Measurements from ENCODE around the gene NSMF. TPM values are rescaled to one million over a fixed set of nuclear protein-coding genes. Genes with fewer than 3 reads are reported as not detected.

The NSMF gene
- polyA plus RNA-seq, 1 donor, result 33.4 TPM

DNA sequence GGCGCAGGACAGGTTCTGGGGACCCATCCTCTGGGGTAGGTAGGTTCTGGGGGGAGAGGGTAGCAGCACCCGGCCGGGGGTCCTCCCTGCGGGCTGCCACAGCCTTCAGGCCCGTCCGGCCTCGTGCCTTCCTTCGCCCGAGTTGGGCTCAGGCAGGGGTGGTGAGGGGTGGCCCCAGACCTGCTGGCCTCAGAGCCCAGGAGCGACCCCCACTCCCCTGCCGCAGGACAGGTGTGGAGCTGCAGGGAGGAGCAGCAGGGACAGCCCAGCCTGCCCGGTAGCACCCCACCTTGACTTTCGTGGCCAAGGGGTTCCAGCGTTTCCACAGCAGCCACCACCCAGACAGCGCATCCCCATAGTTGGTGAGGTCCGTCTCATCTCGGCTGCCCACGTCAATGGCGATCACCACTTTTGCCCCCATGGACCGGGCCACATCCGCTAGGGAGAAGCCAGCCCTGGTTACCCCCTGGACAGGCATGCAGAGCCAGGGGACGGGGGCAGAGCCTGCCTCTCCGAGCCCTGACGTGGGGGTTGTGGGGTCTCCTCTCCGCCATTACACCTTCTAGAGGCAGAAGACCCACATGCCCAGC is 3.4 kb upstream of the NSMF start:
- no CpG with 5 or more reads among the region's 25 CpGs for WGBS (ENCODE audit: insufficient coverage, low lambda C conversion rate)
- Histone ChIP-seq H3K27me3 (ENCODE audit: control insufficient read depth, insufficient read depth, low read length) (peaks cover 10% of the 10 kb centered on the region), H3K27ac (ENCODE audit: low read length) (no peak overlapping the region), H3K4me1 (ENCODE audit: control insufficient read depth, insufficient read depth, low read length) (peaks cover 17% of the 10 kb centered on the region), H3K4me3 (ENCODE audit: low read length) (no peak overlapping the region), H3K36me3 (ENCODE audit: control insufficient read depth, insufficient read depth, low read length) (no peaks in the 10 kb centered on the region), H3K9me3 (ENCODE audit: control insufficient read depth, low read depth, low read length) (peaks cover 10% of the 10 kb centered on the region)
- DNase-seq, result no peak

DNA sequence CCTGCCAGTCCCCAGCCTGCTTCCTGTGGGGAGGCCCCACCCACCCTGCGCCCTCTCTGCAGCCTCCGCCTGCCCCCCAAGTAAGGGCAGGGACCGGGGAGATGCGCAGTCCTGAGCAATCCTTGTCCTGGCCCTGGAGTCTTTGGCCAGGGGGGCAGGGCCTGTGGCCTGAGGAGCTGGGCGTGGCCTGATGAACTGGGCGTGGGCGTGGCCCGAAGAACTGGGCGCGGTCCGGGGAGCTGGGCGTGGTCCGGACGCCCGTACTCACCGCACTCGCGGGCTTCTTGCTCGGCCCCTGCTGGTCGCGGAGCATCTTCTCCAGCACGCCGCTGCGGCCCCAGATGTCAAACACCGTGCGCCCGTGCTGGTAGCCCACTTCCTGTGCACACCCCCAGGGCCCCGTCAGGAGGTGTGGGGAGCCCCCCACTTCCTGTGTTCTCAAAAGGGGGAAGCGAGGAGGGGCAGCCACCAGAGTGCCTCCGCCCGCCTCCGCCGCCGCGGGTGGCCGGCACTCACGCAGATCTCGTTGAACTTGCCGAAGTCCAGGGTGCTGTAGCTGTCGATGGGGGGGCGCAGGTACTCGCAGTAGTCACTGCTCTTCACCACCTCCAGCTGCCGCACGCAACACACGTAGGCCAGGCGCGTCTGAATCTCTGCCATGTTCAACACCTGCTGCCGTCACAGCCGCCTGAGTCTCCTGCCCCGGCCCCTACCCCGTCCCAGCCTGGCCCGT is 2.7 kb upstream of the NSMF start:
- Histone ChIP-seq H3K4me3 (ENCODE audit: low read length) (no peak overlapping the region), H3K27me3 (ENCODE audit: control insufficient read depth, insufficient read depth, low read length) (peaks cover 10% of the 10 kb centered on the region), H3K9me3 (ENCODE audit: control insufficient read depth, low read depth, low read length) (peaks cover 10% of the 10 kb centered on the region), H3K4me1 (ENCODE audit: control insufficient read depth, insufficient read depth, low read length) (peaks cover 17% of the 10 kb centered on the region), H3K36me3 (ENCODE audit: control insufficient read depth, insufficient read depth, low read length) (peaks cover 5% of the 10 kb centered on the region), H3K27ac (ENCODE audit: low read length) (no peak overlapping the region)
- WGBS (ENCODE audit: insufficient coverage, low lambda C conversion rate), result no CpG with 5 or more reads among the region's 52 CpGs
- DNase-seq, result peak in 1 of 2 donors; percentile 46

DNA sequence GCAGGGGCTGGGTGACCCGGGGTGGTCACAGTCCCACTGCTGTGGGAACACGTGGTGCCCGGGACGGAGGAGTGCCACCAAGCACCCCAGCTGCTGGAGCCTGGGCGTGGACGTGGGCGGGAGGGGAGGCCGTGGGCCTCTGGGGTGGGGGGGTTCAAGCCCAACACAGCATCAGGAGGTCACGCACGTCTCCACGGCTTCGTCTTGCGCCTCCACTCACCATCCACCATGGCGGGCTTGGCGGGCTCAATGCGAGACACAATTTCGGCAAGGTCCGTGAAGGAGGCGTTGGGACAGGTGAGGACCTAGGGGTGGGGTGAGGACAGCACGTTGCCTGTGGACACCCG is 2.2 kb upstream of the NSMF start:
- Histone ChIP-seq H3K36me3 (ENCODE audit: control insufficient read depth, insufficient read depth, low read length) (peaks cover 6% of the 10 kb centered on the region), H3K4me3 (ENCODE audit: low read length) (no peak overlapping the region), H3K27ac (ENCODE audit: low read length) (no peak overlapping the region), H3K9me3 (ENCODE audit: control insufficient read depth, low read depth, low read length) (peaks cover 10% of the 10 kb centered on the region), H3K27me3 (ENCODE audit: control insufficient read depth, insufficient read depth, low read length) (peaks cover 10% of the 10 kb centered on the region), H3K4me1 (ENCODE audit: control insufficient read depth, insufficient read depth, low read length) (peaks cover 17% of the 10 kb centered on the region)
- no CpG with 5 or more reads among the region's 21 CpGs for WGBS (ENCODE audit: insufficient coverage, low lambda C conversion rate)
- no peak for DNase-seq

DNA sequence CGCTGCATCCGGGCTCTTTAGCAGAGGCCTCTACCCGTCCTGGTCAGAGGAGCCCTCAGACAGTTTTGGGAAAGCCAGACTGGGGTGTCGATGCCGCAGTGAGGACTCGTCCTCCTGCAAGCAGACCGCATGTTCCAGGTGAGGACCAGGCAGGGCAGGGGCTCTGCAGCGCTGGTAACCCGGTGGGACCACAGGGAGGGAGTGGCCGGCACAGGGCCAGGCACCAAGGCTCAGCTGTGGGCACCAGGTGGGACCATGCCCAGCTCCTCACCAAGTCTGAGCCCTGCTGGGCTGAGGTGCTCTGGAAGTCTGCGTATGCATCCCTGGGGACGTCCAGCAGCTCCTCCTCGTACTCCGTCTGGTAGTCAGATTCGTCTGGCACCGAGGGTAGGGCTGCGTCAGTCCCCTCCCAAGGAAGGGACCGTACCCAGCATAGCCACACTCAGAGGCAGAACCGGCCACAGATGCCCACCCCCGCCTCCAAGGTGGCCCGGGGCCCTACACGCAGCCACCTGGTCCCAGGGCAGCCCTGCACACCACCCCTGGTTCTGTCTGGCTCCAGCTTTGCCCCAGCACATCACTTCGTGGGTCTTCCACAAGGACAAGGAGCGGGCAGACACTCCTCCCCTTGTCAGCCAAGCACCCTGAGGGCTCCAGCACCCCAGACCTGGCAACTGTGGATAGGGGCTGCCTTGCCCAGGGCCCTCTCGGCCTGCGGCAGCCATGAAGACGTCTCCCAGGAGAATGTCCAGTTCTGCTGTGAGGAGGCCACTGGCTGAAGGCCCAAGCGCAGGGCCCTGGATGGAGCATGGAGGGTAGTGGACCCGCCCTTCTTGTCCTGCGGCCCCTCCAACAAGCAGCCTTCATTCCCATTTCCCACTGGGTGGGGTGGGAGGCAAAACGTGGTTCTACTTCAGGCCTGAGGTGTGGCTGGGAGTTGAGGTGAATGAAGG is 1.5 kb upstream of the NSMF start:
- no CpG with 5 or more reads among the region's 31 CpGs for WGBS (ENCODE audit: insufficient coverage, low lambda C conversion rate)
- no peak for DNase-seq

DNA sequence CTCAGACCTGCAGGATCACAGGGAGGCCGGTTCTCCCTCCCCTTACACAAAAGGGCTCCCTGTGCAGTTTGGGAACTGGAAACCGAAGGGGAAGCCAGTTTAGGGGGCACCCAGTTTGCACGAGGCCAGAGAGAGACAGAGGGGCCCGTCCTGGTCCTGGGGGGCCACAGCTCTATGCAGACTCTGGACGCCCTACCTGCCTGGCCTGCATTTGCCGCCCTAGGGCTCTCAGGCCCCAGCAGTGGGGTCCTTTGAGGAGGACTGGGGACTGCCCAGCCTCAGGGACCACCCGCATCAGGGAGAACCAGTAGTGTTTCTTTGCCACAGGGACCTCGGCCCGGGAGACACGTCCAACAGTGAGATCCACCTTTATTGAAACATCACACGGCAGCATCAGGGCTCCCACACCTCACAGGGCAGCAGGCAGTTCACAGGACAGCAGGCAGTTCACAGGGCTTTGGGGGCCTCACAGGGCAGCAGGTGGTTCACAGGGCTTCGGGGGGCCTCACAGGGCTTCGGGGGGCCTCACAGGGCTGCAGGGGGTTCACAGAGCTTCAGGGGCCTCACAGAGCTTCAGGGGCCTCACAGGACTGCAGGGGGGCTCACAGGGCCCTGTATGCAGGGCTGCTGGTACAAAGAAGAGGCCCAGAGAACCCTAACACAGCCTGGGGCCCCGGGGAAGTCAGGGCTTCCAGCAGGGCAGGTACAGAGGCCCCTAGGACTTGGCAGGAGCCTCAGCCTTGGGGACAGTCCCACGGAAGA is 648 bp upstream of the NSMF start:
- peak in 1 of 2 donors; percentile 63 for DNase-seq
- H3K27me3 ChIP-seq (ENCODE audit: control insufficient read depth, insufficient read depth, low read length), result peaks cover 10% of the 10 kb centered on the region
- H3K4me3 ChIP-seq (ENCODE audit: low read length), result peak overlapping the region; percentile 48
- peaks cover 12% of the 10 kb centered on the region for H3K9me3 ChIP-seq (ENCODE audit: control insufficient read depth, low read depth, low read length)
- peak overlapping the region; percentile 32 for H3K27ac ChIP-seq (ENCODE audit: low read length)
- peaks cover 15% of the 10 kb centered on the region for H3K36me3 ChIP-seq (ENCODE audit: control insufficient read depth, insufficient read depth, low read length)
- WGBS (ENCODE audit: insufficient coverage, low lambda C conversion rate), result no CpG with 5 or more reads among the region's 15 CpGs
- peaks cover 22% of the 10 kb centered on the region for H3K4me1 ChIP-seq (ENCODE audit: control insufficient read depth, insufficient read depth, low read length)

More for the DNA sequence above, 1.5 kb upstream of the NSMF start:
- peaks cover 10% of the 10 kb centered on the region for H3K9me3 ChIP-seq (ENCODE audit: control insufficient read depth, low read depth, low read length)
- H3K4me3 ChIP-seq (ENCODE audit: low read length), result no peak overlapping the region
- peaks cover 17% of the 10 kb centered on the region for H3K4me1 ChIP-seq (ENCODE audit: control insufficient read depth, insufficient read depth, low read length)
- peaks cover 11% of the 10 kb centered on the region for H3K36me3 ChIP-seq (ENCODE audit: control insufficient read depth, insufficient read depth, low read length)
- H3K27me3 ChIP-seq (ENCODE audit: control insufficient read depth, insufficient read depth, low read length), result peaks cover 10% of the 10 kb centered on the region
- no peak overlapping the region for H3K27ac ChIP-seq (ENCODE audit: low read length)

DNA sequence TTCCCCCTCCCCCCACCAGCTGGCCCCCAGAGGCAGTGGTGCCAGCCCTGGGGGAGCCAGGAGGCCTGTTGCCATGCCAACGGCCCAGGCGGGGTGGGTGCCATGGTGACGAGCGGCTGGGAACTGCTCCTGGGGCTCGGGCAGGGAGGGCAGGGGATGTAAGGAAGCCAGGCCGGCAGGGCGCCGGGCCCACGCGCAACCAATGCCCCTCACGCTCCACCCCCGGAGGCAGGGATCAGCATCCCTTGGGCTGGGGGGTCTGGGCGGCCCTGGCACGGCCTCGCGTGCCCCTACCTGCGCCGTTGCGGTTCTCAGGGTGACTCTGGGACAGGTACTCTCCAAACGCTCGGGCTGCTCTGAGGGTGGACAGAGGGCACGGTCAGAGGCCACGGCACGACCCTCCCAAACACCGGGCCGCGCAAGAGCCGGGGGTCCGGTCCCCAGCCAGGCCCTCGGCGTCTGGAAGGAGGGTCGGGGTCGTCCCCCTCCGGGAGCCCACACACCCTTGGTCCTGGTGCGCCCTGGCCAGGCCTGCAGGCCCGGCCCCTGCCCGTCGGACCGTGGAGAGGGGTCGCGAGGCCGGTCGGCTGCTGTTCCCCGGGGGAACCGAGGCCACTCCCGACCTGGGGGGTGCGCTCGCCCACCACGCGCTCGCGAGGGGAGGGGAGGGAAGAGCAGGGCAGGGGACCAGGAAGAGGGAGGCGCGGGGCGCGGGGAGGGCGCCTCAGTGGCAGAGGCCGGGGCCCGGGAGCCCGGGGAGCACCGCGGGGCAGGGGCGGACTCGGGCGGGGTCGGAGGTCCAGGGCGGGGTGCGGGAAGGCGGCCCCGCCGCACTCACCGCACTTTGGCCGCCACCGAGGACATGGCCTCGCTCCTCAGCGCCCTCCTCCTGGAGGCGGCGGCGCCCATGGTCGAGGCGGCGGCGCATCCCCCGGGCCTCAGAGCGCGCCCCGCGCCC is 661 bp downstream of the NSMF start:
- DNase-seq, result peak in 1 of 2 donors; percentile 78
- Histone ChIP-seq H3K4me3 (ENCODE audit: low read length) (peak overlapping the region; percentile 48), H3K27ac (ENCODE audit: low read length) (no peak overlapping the region), H3K9me3 (ENCODE audit: control insufficient read depth, low read depth, low read length) (peaks cover 17% of the 10 kb centered on the region), H3K27me3 (ENCODE audit: control insufficient read depth, insufficient read depth, low read length) (peaks cover 10% of the 10 kb centered on the region), H3K4me1 (ENCODE audit: control insufficient read depth, insufficient read depth, low read length) (peaks cover 30% of the 10 kb centered on the region), H3K36me3 (ENCODE audit: control insufficient read depth, insufficient read depth, low read length) (peaks cover 15% of the 10 kb centered on the region)
- no CpG with 5 or more reads among the region's 88 CpGs for WGBS (ENCODE audit: insufficient coverage, low lambda C conversion rate)

DNA sequence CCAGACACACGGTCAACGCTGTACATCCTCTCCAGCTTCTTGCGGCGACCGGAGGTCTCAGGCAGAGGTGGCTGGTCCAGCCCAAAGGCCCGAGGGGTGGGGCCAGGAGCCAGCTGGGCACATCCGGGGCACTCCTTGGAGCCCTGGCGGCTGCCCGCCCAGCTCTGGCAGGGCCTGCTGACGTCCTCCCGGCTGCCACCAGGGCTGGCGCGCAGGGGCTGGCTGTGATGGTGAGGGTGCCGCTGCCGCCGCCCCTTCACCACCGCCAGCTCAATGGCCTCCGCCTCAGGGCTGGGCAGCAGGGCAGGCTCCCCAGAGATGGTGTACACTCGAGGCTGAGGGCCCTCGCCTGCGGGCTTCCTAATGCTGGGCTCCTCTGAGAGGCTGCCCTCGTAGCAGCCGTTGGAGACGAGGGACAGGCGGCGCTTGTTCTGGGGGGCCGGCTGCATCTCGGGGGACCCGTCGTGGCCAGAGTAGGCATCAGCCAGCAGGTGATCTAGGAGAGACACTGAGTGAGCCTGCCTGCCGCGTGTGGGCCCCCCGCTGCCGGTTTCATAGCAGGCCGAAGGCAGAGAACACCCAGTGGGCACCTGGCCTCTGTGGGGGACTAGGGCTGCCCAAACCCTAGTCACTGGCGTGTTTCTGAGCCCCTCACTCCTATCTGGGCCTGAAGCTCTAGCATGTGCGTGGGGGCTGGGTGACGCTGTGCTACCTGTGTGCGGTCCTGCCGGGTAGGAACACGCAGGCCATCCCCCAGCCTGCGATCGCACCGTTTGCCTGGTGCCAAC is 1.5 kb downstream of the NSMF start:
- no peak for DNase-seq
- peaks cover 18% of the 10 kb centered on the region for H3K9me3 ChIP-seq (ENCODE audit: control insufficient read depth, low read depth, low read length)
- H3K4me1 ChIP-seq (ENCODE audit: control insufficient read depth, insufficient read depth, low read length), result peaks cover 31% of the 10 kb centered on the region
- H3K27ac ChIP-seq (ENCODE audit: low read length), result no peak overlapping the region
- no peak overlapping the region for H3K4me3 ChIP-seq (ENCODE audit: low read length)
- H3K36me3 ChIP-seq (ENCODE audit: control insufficient read depth, insufficient read depth, low read length), result peaks cover 19% of the 10 kb centered on the region
- peaks cover 10% of the 10 kb centered on the region for H3K27me3 ChIP-seq (ENCODE audit: control insufficient read depth, insufficient read depth, low read length)
- no CpG with 5 or more reads among the region's 44 CpGs for WGBS (ENCODE audit: insufficient coverage, low lambda C conversion rate)

DNA sequence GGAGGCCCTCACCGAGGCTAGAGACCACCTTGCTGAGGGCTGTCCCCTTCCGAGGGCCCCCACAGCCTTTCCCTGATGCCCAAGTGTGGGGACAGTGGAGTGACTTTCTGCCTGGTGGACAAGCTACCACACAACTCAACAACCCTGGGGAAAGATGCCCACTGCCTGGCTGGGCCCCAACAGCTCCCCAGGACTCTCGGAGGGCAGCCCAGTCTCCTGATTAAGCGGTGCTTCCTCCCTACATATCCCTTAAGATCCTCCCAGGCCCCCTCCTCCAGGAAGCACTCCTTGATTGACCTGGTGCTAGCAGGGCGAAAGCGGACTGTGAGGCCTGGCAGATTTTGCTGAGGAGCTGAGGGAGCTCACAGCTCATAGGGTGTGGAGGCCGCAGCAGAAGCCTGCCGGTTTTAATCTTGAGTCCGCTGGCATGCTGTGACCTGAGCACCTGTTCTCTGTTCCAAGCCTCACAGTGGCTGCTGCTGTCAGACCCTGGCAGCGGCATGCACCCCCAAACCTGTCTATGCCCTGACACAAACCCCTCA is 2.2 kb downstream of the NSMF start:
- Histone ChIP-seq H3K4me3 (ENCODE audit: low read length) (no peak overlapping the region), H3K36me3 (ENCODE audit: control insufficient read depth, insufficient read depth, low read length) (peaks cover 21% of the 10 kb centered on the region), H3K9me3 (ENCODE audit: control insufficient read depth, low read depth, low read length) (peaks cover 12% of the 10 kb centered on the region), H3K27ac (ENCODE audit: low read length) (no peak overlapping the region), H3K27me3 (ENCODE audit: control insufficient read depth, insufficient read depth, low read length) (peaks cover 6% of the 10 kb centered on the region), H3K4me1 (ENCODE audit: control insufficient read depth, insufficient read depth, low read length) (peaks cover 31% of the 10 kb centered on the region)
- no CpG with 5 or more reads among the region's 10 CpGs for WGBS (ENCODE audit: insufficient coverage, low lambda C conversion rate)
- DNase-seq, result no peak

Data from large intestine (tissue), 3 donors.